ENCODE measurements around the gene ASB8.

The ASB8 gene

Small RNA genes within 50 kb of the gene (small RNA-seq; reads per million reads assigned to genes)
- gene MIR6505 (ENCODE audit: insufficient read depth): 27.6 reads per million, percentile 86 among the genes with 10 or more reads in this experiment

All from neuronal stem cell (in vitro differentiated cells).